AG04449 (cell line): ENCODE results near the gene EXT2.

Experiments
- CTCF ChIA-PET: fragments of 350-600 bp; formaldehyde crosslinking; extraction: SDS; loops from one replicate; lab custom pipeline; 2021; ENCODE audit warnings: antibody characterized with exemption; lab: Yijun Ruan, JAX
- POLR2A ChIA-PET: fragments of 400-600, 350-600 bp; formaldehyde crosslinking; extraction: SDS; loops from one replicate; lab custom pipeline; 2020; ENCODE audit warnings: antibody characterized with exemption, inconsistent platforms; lab: Yijun Ruan, JAX
- DNase-seq: peaks from one replicate; pipeline ENCODE4 v3.0.0-alpha.2; 2010; ENCODE audit warnings: low read depth, low spot score
- H3K4me3 ChIP-seq: 2 replicates; pipeline ENCODE4 v1.5.1; 2011; ENCODE audit warnings: low read depth, mild to moderate bottlenecking, control low read depth, low read length
- TF ChIP-seq, protein P1 (sequence below): IDR thresholded peaks from one replicate; pipeline ENCODE4 v1.5.1; 2011; ENCODE audit warnings: mild to moderate bottlenecking, moderate library complexity, low read length, control low read depth, inconsistent platforms; ENCODE audit not compliant: insufficient read depth; ENCODE audit errors: missing control alignments

EXT2 gene

DNA sequence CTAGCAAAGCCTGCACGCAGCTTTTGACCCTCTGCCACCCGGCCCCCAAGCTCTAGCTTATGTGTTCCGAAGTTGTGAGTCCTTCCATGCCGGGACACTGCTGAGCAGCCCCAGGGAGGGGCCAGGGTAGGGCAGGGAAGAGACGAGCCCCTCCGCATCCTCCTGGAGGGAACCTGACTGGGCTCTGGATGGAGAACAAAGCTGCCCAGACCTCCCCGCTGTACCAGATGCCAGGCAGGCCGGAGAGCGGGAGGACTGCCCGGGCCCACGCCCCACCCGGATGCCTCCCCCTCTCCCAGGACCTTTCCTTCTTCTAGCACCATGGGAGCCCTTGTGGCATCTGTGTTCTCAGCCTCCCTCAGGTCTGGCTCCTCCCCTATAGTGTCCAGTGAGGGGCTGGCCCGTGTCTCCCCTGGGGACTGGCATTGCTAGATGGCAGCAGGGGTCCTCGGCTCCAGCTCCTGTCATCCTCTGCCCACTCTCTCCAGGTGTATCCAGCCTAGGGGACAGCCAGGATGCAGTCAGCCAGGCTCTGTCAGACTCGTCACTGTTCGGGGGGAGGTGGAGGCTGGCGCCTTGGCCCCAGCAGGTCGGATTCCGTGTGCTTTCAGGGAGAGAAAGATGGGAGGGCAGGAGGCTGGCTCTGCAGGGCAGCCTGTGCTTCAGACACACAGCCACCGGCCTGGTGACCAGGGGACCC is 168.4 kb downstream of the EXT2 start:
- TF ChIP-seq, protein P1, sequence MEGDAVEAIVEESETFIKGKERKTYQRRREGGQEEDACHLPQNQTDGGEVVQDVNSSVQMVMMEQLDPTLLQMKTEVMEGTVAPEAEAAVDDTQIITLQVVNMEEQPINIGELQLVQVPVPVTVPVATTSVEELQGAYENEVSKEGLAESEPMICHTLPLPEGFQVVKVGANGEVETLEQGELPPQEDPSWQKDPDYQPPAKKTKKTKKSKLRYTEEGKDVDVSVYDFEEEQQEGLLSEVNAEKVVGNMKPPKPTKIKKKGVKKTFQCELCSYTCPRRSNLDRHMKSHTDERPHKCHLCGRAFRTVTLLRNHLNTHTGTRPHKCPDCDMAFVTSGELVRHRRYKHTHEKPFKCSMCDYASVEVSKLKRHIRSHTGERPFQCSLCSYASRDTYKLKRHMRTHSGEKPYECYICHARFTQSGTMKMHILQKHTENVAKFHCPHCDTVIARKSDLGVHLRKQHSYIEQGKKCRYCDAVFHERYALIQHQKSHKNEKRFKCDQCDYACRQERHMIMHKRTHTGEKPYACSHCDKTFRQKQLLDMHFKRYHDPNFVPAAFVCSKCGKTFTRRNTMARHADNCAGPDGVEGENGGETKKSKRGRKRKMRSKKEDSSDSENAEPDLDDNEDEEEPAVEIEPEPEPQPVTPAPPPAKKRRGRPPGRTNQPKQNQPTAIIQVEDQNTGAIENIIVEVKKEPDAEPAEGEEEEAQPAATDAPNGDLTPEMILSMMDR: no peak
- H3K4me3 ChIP-seq: no peak overlapping the region
- POLR2A ChIA-PET: no interaction called here
- CTCF ChIA-PET: no interaction called here
- DNase-seq: no peak

DNA sequence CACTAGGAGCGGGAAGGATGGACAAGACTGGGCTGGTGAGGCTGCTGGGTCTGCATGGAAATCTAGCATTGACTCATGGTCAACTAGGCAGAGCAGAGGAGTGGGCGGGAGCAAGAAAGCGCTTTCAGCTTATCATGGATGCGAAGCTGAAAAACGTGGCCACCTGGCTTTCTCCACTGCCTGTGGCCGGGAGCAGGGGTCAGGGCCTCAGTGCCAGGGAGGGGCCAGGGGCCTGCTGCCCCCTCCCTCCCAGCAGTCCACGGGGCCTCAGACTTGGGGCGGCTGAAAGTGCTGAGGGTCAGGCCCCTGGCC is 168.9 kb downstream of the EXT2 start:
- POLR2A ChIA-PET: no interaction called here
- CTCF ChIA-PET: no interaction called here
- no peak overlapping the region for H3K4me3 ChIP-seq
- DNase-seq: no peak
- TF ChIP-seq, protein P1: no peak

GRCh38 chr11:44264761-44265160 is 169.3 kb downstream of the EXT2 start:
- no peak overlapping the region for H3K4me3 ChIP-seq
- DNase-seq: no peak
- ChIA-PET POLR2A (no interaction called here), CTCF (interaction anchor here (15.7 kb wide), 1 partner anchor 23 kb away, joined by 160 read pairs; no protein-coding TSS in a partner anchor)
- TF ChIP-seq, protein P1: no peak

DNA sequence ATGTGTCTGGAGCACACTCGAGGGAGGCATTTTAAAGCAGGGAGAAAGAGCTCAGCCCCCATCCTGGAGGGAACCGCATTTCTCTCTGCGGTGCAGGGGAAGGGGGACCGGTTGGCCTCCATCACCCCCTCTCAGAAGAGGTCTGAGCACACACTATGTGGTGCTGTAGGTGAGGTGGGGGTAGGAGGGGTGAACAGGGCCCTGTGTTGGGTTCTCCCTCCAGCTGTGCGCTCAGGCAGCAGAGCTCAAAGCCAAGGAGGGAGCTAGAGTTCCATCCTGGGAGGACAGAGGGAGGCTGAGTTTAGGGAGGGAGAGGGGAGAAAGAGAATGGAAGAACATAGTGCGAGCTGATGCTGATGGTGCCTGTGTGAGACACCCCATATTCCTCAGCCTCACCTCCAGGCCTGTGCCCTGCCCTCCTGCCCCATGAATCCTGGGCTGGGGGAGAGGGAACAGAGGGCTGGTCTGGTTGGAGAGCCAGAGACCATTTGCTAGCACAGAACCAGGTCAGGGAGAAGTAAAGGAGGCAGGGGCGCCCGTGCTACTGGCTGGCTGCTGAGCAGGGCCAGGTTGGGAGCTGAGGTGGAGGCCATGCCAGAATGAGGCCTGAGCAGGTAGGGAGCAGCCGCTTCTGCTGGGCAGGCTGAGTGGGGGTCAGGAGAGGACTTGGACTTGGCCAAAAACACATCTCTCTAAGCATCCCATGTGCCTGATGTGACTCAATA is 170.7 kb downstream of the EXT2 start:
- no peak for DNase-seq
- ChIA-PET POLR2A (no interaction called here), CTCF (interaction anchor here (0.9 to 15.7 kb wide), 2 partner anchors 18 to 22 kb away, joined by 3 to 160 read pairs; no protein-coding TSS in a partner anchor)
- TF ChIP-seq, protein P1: no peak
- H3K4me3 ChIP-seq: no peak overlapping the region

- POLR2A ChIA-PET: no interaction called here
- TF ChIP-seq, protein P1: no peak
- no peak for DNase-seq
- no peak overlapping the region for H3K4me3 ChIP-seq
- CTCF ChIA-PET: interaction anchor here (1.3 to 15.7 kb wide), 2 partner anchors 21 to 271 kb away, joined by 3 to 160 read pairs; no protein-coding TSS in a partner anchor
These were observed 171.7 kb downstream of the EXT2 start for GRCh38 chr11:44267006-44267749.
